HepG2 (cell line): Measurements from ENCODE around the gene NELFCD. TPM values are rescaled to one million over a fixed set of nuclear protein-coding genes. Genes with fewer than 3 reads are reported as not detected.
A peak's percentile ranks its signal among the peaks of the same experiment; 100 is the strongest.

ENCODE experiments used
- AKAP8 ChIP-seq: sonication (generic); formaldehyde crosslinking; IDR thresholded peaks from 2 replicates; pipeline ENCODE4 v1.5.1; 2020; ENCODE audit warnings: mild to moderate bottlenecking, missing genetic modification reagents
- E2F5 ChIP-seq: sonication (generic); formaldehyde crosslinking; conservative IDR thresholded peaks from 2 replicates; pipeline ENCODE4 v1.4.0; 2020; ENCODE audit warnings: missing genetic modification reagents
- HINFP ChIP-seq: sonication (generic); formaldehyde crosslinking; IDR thresholded peaks from 2 replicates; pipeline ENCODE4 v1.4.0; 2020; ENCODE audit warnings: low read depth, mild to moderate bottlenecking, missing genetic modification reagents
- HOXA7 ChIP-seq: sonication (generic); formaldehyde crosslinking; IDR thresholded peaks from 2 replicates; pipeline ENCODE4 v1.8.1; 2022; ENCODE audit warnings: mild to moderate bottlenecking, missing genetic modification reagents, moderate library complexity
- IRF1 ChIP-seq: sonication (generic); formaldehyde crosslinking; IDR thresholded peaks from 2 replicates; pipeline ENCODE4 v1.4.0; 2020; ENCODE audit warnings: low read depth, mild to moderate bottlenecking, missing genetic modification reagents
- KLF6 ChIP-seq: IDR thresholded peaks from 2 replicates; pipeline ENCODE4 v1.8.0; 2016; ENCODE audit warnings: missing biosample characterization, missing genetic modification reagents
- KLF9 ChIP-seq: IDR thresholded peaks from 2 replicates; pipeline ENCODE4 v1.6.1; 2016; ENCODE audit warnings: low read depth
- KMT2B ChIP-seq: IDR thresholded peaks from 2 replicates; pipeline ENCODE4 v1.6.1; 2016; ENCODE audit warnings: missing genetic modification reagents, missing compliant biosample characterization
- PCBP2 ChIP-seq: fragments of 200-400 bp; formaldehyde crosslinking; optimal IDR thresholded peaks from 2 replicates; pipeline ENCODE3; 2018; ENCODE audit warnings: low read length, low read depth; ENCODE audit not compliant: poor library complexity, severe bottlenecking
- PHF21A ChIP-seq: sonication (generic); formaldehyde crosslinking; IDR thresholded peaks from 2 replicates; pipeline ENCODE4 v1.5.0; 2020; ENCODE audit warnings: mild to moderate bottlenecking, missing genetic modification reagents
- REST ChIP-seq, 2 experiments: IDR thresholded peaks; 2 replicates each; pipeline ENCODE4 v1.6.1; 2011 to 2012; ENCODE audit warnings: low read length in 2 of 2, borderline replicate concordance in 1 of 2, low read depth in 1 of 2, mild to moderate bottlenecking in 1 of 2, moderate library complexity in 1 of 2
- ZKSCAN8 ChIP-seq: IDR thresholded peaks from 2 replicates; pipeline ENCODE4 v1.6.1; 2016; ENCODE audit warnings: borderline replicate concordance, missing genetic modification reagents, missing compliant biosample characterization
- ZNF235 ChIP-seq: sonication (generic); formaldehyde crosslinking; IDR thresholded peaks from 2 replicates; pipeline ENCODE4 v1.8.1; 2023; ENCODE audit warnings: mild to moderate bottlenecking, missing genetic modification reagents, borderline replicate concordance
- ZNF382 ChIP-seq: sonication (generic); formaldehyde crosslinking; IDR thresholded peaks from 2 replicates; pipeline ENCODE4 v1.5.0; 2020; ENCODE audit warnings: missing genetic modification reagents, mild to moderate bottlenecking, borderline replicate concordance
- ZNF430 ChIP-seq: sonication (generic); formaldehyde crosslinking; IDR thresholded peaks from 2 replicates; pipeline ENCODE4 v1.9.0; 2021; ENCODE audit warnings: mild to moderate bottlenecking, missing genetic modification reagents
- ZNF691 ChIP-seq: sonication (generic); formaldehyde crosslinking; IDR thresholded peaks from 2 replicates; pipeline ENCODE4 v1.4.0; 2020; ENCODE audit warnings: missing genetic modification reagents, low read depth, mild to moderate bottlenecking, borderline replicate concordance
- ZNF800 ChIP-seq: sonication (generic); formaldehyde crosslinking; IDR thresholded peaks from 2 replicates; pipeline ENCODE4 v1.4.0; 2020; ENCODE audit warnings: missing genetic modification reagents
- ZNF841 ChIP-seq: sonication (generic); formaldehyde crosslinking; IDR thresholded peaks from 2 replicates; pipeline ENCODE4 v1.8.1; 2023; ENCODE audit warnings: missing genetic modification reagents, borderline replicate concordance
- polyA plus RNA-seq, 8 experiments: library from polyadenylated mRNA; depleted of rRNA in 3 of 8; stranded (reverse) in 7 of 8; unstranded in 1 of 8; fragments of >200 nt; fragmentation: Illumina TruSeq in 4 of 8; extraction: Trizol in 4 of 8; gene quantifications; 2 replicates each; pipeline versions ENCODE4 v1.2.1 to v1.2.3, GENCODE V29; 2011 to 2016; ENCODE audit warnings: low read depth in 4 of 8, missing spikeins in 1 of 8, mixed read lengths in 1 of 8; ENCODE audit not compliant: insufficient read depth in 1 of 8
- total RNA-seq, 5 experiments: library from RNA; depleted of rRNA; stranded (reverse); fragments of >200 nt; fragmentation: Illumina TruSeq; extraction: Trizol; gene quantifications; 2 replicates each; pipeline ENCODE4 v1.2.3, GENCODE V29; 2016; ENCODE audit warnings: low read depth in 1 of 5

Gene NELFCD
- total and polyA plus RNA-seq, 2 of the 13 experiments (the other 11 are each of a cell fraction or from before 2014, with no cell fraction given), result 159 to 203 TPM

GRCh38 chr20:59010995-59011873 is 30.2 kb downstream of the NELFCD start (continued):
- 0 out of 2 replicates have a peak, but pooled peaks have one; percentile 53 for TF ChIP-seq ZNF691 (CRISPR knock-in tag)
- TF ChIP-seq E2F5, result no peak
- TF ChIP-seq KLF6 (CRISPR knock-in tag), result no peak
- TF ChIP-seq IRF1 (CRISPR knock-in tag), result no peak
- TF ChIP-seq ZNF841 (CRISPR knock-in tag), result no peak
- no peak for TF ChIP-seq KLF9 (CRISPR knock-in tag)
- TF ChIP-seq ZNF382 (CRISPR knock-in tag), result no peak
- no peak for TF ChIP-seq ZNF235 (CRISPR knock-in tag)
- TF ChIP-seq REST (IDR thresholded peaks at IDR 0.05; ENCODE audit: borderline replicate concordance in 1 of 2, low read depth in 1 of 2, low read length in 2 of 2), result no peak
- no peak for TF ChIP-seq ZNF800
- no peak for TF ChIP-seq PCBP2
- no peak for TF ChIP-seq AKAP8 (CRISPR knock-in tag)
- TF ChIP-seq HINFP, result 0 out of 2 replicates have a peak, but pooled peaks have one; percentile 18
- no peak for TF ChIP-seq KMT2B (CRISPR knock-in tag)
- TF ChIP-seq ZKSCAN8 (CRISPR knock-in tag), result no peak
- no peak for TF ChIP-seq HOXA7 (CRISPR knock-in tag)
- TF ChIP-seq PHF21A (CRISPR knock-in tag), result peak; percentile 76; the same call in 1 of the 2 replicates
- 0 out of 2 replicates have a peak, but pooled peaks have one; percentile 39 for TF ChIP-seq ZNF430 (CRISPR knock-in tag)
